HL-60 (cell line): ENCODE data around the gene NDC1.

ENCODE experiments used
- POLR2AphosphoS5 ChIP-seq: IDR thresholded peaks from 2 replicates; pipeline ENCODE4 v1.6.1; 2012; ENCODE audit warnings: low read depth
- TF ChIP-seq, protein P1 (sequence below): IDR thresholded peaks from one replicate; pipeline ENCODE4 v1.5.1; 2011; ENCODE audit warnings: low read length, control low read depth, inconsistent platforms; ENCODE audit not compliant: insufficient read depth

DNA sequence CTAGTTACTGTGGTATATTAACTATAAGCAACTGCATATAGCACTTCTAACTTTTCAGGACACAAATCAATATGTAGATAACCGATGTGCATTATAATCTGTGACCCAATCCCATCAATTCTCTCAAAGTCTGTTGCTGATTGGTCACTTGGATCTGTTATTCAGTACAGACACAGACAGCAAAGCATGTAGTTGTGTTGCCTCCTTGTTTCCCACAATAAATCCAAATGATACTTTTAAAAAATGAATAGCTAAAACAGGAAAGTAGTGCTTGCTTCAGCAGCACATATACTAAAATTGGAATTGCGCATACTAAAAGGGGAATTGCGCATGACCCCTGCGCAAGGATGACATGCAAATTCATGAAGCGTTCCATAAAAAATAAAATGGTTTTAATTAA lies 28.1 kb downstream of the NDC1 start:
- TF ChIP-seq, protein P1, sequence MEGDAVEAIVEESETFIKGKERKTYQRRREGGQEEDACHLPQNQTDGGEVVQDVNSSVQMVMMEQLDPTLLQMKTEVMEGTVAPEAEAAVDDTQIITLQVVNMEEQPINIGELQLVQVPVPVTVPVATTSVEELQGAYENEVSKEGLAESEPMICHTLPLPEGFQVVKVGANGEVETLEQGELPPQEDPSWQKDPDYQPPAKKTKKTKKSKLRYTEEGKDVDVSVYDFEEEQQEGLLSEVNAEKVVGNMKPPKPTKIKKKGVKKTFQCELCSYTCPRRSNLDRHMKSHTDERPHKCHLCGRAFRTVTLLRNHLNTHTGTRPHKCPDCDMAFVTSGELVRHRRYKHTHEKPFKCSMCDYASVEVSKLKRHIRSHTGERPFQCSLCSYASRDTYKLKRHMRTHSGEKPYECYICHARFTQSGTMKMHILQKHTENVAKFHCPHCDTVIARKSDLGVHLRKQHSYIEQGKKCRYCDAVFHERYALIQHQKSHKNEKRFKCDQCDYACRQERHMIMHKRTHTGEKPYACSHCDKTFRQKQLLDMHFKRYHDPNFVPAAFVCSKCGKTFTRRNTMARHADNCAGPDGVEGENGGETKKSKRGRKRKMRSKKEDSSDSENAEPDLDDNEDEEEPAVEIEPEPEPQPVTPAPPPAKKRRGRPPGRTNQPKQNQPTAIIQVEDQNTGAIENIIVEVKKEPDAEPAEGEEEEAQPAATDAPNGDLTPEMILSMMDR, result no peak
- TF ChIP-seq POLR2AphosphoS5, result no peak
